Measurements from ENCODE around the gene RRP1. TPM values are rescaled to one million over a fixed set of nuclear protein-coding genes. Genes with fewer than 3 reads are reported as not detected.

Gene RRP1
- total and polyA plus RNA-seq, 9 of the 15 experiments (the other 6 are each of a cell fraction or from before 2014, with no cell fraction given), result 0.89 to 105 (median 51.6) TPM

DNA sequence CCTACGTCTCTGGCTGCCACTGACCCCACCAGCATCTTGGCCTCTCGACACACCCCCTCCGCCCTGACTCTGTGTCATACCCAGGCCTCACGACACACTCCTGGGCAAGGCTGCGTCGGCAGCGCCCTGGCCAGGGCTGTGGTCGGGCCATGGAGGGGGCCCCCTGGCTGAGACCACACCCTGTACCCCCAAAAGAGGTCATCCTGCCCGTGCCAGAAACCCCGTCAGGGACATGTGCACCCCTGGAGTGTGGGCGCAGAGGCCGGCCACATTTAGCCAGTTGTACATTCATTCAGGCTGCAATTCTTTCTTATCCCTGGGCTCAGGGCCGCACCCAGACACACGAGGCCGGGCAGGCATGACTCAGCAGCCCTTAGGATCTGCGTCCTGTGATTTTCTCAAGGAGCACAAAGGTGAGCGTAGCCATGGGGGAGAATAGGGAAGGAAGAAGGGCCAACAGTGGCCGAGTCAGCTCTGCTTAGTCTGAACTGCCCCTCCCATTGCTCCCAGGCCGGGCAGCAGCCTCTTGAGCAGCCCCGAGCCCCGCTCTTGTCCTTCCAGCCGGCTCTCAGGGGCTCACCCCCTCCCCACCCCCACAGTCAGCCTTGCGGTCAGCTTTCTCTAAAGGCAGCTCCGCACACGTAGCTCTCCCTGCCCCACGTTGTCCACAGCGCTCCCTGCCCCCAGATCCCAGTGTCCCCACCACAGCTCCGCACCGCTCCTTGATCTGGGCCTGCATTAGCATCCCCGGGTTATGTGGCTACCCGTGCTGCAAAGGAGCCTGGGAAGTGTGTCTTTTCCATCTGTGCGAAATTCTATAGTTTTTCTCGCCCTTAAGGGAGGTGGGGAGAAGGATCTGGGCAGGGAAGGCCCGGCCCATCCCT is 21.2 kb upstream of the RRP1 start (continued):
- TF ChIP-seq, protein P1, sequence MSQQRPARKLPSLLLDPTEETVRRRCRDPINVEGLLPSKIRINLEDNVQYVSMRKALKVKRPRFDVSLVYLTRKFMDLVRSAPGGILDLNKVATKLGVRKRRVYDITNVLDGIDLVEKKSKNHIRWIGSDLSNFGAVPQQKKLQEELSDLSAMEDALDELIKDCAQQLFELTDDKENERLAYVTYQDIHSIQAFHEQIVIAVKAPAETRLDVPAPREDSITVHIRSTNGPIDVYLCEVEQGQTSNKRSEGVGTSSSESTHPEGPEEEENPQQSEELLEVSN (IDR thresholded peaks at IDR 0.05; ENCODE audit: borderline replicate concordance in 1 of 2, extremely low read depth in 1 of 2, insufficient read depth in 1 of 2, insufficient read length in 1 of 2, low read depth in 1 of 2, low read length in 1 of 2, poor library complexity in 1 of 2, severe bottlenecking in 1 of 2), result peak; percentile 78 to 79
- TF ChIP-seq ZNF23 (CRISPR knock-in tag; IDR thresholded peaks at IDR 0.05) (0 out of 2 replicates have a peak, but pooled peaks have one; percentile 48), CHCHD3 (CRISPR knock-in tag; IDR thresholded peaks at IDR 0.05) (no peak), KAT7 (CRISPR knock-in tag; IDR thresholded peaks at IDR 0.05; ENCODE audit: borderline replicate concordance) (peak; percentile 94), KDM1A (IDR thresholded peaks at IDR 0.05) (peak; percentile 86 to 87), EP400 (IDR thresholded peaks at IDR 0.05) (peak; percentile 95), CXXC5 (CRISPR knock-in tag; IDR thresholded peaks at IDR 0.05) (peak; percentile 90), BRD9 (IDR thresholded peaks at IDR 0.05; ENCODE audit: low read depth, partially characterized antibody) (peak; percentile 69), SREBF1 (IDR thresholded peaks at IDR 0.05; ENCODE audit: borderline replicate concordance, low read depth, low read length) (no peak), NR2C2 (CRISPR knock-in tag; IDR thresholded peaks at IDR 0.05) (no peak), NR2C2 (tag; IDR thresholded peaks at IDR 0.05) (peak; percentile 76), ZNF263 (CRISPR knock-in tag; IDR thresholded peaks at IDR 0.05; ENCODE audit: borderline replicate concordance) (peak; percentile 37; the same call in 1 of the 2 replicates), MYBL2 (IDR thresholded peaks at IDR 0.05; ENCODE audit: low read depth) (no peak), MYBL2 (CRISPR knock-in tag; IDR thresholded peaks at IDR 0.05; ENCODE audit: borderline replicate concordance) (no peak), HNRNPL (IDR thresholded peaks at IDR 0.05; ENCODE audit: low read depth, low read length) (peak; percentile 39; the same call in 1 of the 2 replicates)
- TF ChIP-seq, protein P2, sequence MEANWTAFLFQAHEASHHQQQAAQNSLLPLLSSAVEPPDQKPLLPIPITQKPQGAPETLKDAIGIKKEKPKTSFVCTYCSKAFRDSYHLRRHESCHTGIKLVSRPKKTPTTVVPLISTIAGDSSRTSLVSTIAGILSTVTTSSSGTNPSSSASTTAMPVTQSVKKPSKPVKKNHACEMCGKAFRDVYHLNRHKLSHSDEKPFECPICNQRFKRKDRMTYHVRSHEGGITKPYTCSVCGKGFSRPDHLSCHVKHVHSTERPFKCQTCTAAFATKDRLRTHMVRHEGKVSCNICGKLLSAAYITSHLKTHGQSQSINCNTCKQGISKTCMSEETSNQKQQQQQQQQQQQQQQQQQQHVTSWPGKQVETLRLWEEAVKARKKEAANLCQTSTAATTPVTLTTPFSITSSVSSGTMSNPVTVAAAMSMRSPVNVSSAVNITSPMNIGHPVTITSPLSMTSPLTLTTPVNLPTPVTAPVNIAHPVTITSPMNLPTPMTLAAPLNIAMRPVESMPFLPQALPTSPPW (CRISPR knock-in tag; IDR thresholded peaks at IDR 0.05), result peak; percentile 49; the same call in 1 of the 2 replicates
- TF ChIP-seq, protein P3, sequence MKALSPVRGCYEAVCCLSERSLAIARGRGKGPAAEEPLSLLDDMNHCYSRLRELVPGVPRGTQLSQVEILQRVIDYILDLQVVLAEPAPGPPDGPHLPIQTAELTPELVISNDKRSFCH (CRISPR knock-in tag; IDR thresholded peaks at IDR 0.05), result no peak
- TF ChIP-seq, protein P3 (tag; IDR thresholded peaks at IDR 0.05), result peak; percentile 85
- TF ChIP-seq, protein P4, sequence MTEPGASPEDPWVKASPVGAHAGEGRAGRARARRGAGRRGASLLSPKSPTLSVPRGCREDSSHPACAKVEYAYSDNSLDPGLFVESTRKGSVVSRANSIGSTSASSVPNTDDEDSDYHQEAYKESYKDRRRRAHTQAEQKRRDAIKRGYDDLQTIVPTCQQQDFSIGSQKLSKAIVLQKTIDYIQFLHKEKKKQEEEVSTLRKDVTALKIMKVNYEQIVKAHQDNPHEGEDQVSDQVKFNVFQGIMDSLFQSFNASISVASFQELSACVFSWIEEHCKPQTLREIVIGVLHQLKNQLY (CRISPR knock-in tag; conservative IDR thresholded peaks at IDR 0.05), result no peak
- TF ChIP-seq, protein P5, sequence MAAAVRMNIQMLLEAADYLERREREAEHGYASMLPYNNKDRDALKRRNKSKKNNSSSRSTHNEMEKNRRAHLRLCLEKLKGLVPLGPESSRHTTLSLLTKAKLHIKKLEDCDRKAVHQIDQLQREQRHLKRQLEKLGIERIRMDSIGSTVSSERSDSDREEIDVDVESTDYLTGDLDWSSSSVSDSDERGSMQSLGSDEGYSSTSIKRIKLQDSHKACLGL (CRISPR knock-in tag; IDR thresholded peaks at IDR 0.05; ENCODE audit: borderline replicate concordance, poor library complexity, severe bottlenecking), result no peak
- TF ChIP-seq, protein P6, sequence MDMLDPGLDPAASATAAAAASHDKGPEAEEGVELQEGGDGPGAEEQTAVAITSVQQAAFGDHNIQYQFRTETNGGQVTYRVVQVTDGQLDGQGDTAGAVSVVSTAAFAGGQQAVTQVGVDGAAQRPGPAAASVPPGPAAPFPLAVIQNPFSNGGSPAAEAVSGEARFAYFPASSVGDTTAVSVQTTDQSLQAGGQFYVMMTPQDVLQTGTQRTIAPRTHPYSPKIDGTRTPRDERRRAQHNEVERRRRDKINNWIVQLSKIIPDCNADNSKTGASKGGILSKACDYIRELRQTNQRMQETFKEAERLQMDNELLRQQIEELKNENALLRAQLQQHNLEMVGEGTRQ (CRISPR knock-in tag; IDR thresholded peaks at IDR 0.05), result no peak

Data from K562 (cell line).